ENCODE measurements around the gene ARIH2. TPM values are rescaled to one million over a fixed set of nuclear protein-coding genes. Genes with fewer than 3 reads are reported as not detected.

Gene ARIH2
- total RNA-seq, 1 experiment from 2014 or later: 77.0 TPM

DNA sequence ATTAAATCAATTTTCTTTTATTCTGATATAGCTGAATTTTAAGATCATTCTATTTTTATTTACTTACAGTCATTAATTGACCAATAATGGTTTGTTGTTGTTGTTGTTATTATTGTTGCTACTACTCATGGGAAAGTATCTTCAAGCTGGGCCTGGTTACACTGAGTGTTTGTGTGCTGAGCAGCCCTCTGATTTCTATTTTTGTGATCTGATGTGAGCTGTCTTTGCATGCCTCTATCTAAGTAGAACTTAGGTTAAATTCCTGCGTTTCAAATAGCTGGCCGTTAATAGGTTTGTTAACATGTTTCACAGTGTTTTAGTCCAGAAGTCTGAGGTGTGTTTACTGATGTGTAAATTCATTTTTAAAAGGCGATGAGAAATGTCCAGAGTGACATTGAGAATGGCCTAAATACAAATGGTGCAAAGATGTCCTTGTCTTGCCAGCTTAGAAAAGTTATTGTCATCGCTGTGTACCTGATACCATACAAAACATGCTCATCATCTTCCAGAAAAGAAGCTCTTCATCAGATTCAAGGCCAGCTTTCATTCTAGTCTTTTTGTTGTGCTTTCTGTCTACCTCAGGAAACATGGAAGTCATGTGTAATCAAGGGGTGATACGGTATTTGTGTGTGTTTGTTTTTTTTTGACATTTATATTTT, 15.8 kb downstream of the ARIH2 start:
- no TSS peak for BruUV-seq (replicated peaks)
- H3K27me3 ChIP-seq (ENCODE audit: control insufficient read depth, insufficient read depth, low read length): no peaks in the 10 kb centered on the region
- no peaks in the 10 kb centered on the region; the same call in none of the 2 replicates for H3K4me1 ChIP-seq (ENCODE audit: control insufficient read depth, insufficient read depth, low read length)
- peaks cover 2% of the 10 kb centered on the region for H3K36me3 ChIP-seq (ENCODE audit: control insufficient read depth, insufficient read depth, low read length)
- H3K27ac ChIP-seq (ENCODE audit: low read length): no peak overlapping the region
- DNase-seq (ENCODE audit: low read depth, low spot score) (no peak), ATAC-seq (no peak)
- H3K9me3 ChIP-seq (ENCODE audit: control insufficient read depth, insufficient read depth, low read depth, low read length): no peaks in the 10 kb centered on the region
- in situ Hi-C loops (cut with HindIII; ENCODE audit: low pct_unique_long_range_greater_than_20kb, low sequenced_read_pairs) (no loop called here), intact Hi-C loops (cut with micrococcal nuclease; ENCODE audit: unreplicated experiment) (no loop called here)
- ChIA-PET POLR2A (interaction anchor here (0.6 to 0.7 kb wide), 3 partner anchors 9 to 138 kb away, joined by 3 to 9 read pairs (median 6); no protein-coding TSS in a partner anchor), CTCF (no interaction called here)
- H3K4me3 ChIP-seq (ENCODE audit: low read depth in 2 of 2, low read length in 2 of 2): no peak overlapping the region
- no peak for TF ChIP-seq CTCF (IDR thresholded peaks at IDR 0.05)

- TSS peak; percentile 15 for BruUV-seq (replicated peaks)
Measured at GRCh38 chr3:48935530-48935929, 16.9 kb downstream of the ARIH2 start.

GRCh38 chr3:48938156-48938555, 19.5 kb downstream of the ARIH2 start:
- TF ChIP-seq TCF7L2 (IDR thresholded peaks at IDR 0.05; ENCODE audit: low read depth, low read length): no peak
- no peak for TF ChIP-seq POLR2AphosphoS5 (IDR thresholded peaks at IDR 0.05; ENCODE audit: low read depth, low read length)
- TF ChIP-seq REST (IDR thresholded peaks at IDR 0.05; ENCODE audit: insufficient read depth in 1 of 2, low read depth in 2 of 2, low read length in 1 of 2): no peak
- TF ChIP-seq SIN3A (IDR thresholded peaks at IDR 0.05; ENCODE audit: borderline replicate concordance, insufficient read depth, low read depth, low read length): no peak
- TF ChIP-seq CTCF (IDR thresholded peaks at IDR 0.05): no peak
- intact Hi-C loops (cut with micrococcal nuclease; ENCODE audit: unreplicated experiment) (no loop called here), in situ Hi-C loops (cut with HindIII; ENCODE audit: low pct_unique_long_range_greater_than_20kb, low sequenced_read_pairs) (no loop called here)
- no peaks in the 10 kb centered on the region for H3K27me3 ChIP-seq (ENCODE audit: control insufficient read depth, insufficient read depth, low read length)
- no peaks in the 10 kb centered on the region; the same call in 1 of the 2 replicates for H3K36me3 ChIP-seq (ENCODE audit: control insufficient read depth, insufficient read depth, low read length)
- ATAC-seq: no peak
- TSS peak; percentile 47 for BruUV-seq (replicated peaks)
- H3K27ac ChIP-seq (ENCODE audit: low read length): no peak overlapping the region
- POLR2A ChIA-PET: interaction anchor here (0.6 kb wide), 1 partner anchor 231 kb away, joined by 3 read pairs; no protein-coding TSS in a partner anchor
- CTCF ChIA-PET: no interaction called here
- H3K4me3 ChIP-seq (ENCODE audit: low read depth in 2 of 2, low read length in 2 of 2): no peak overlapping the region
- no peak for DNase-seq (ENCODE audit: low read depth, low spot score)
- H3K9me3 ChIP-seq (ENCODE audit: control insufficient read depth, insufficient read depth, low read depth, low read length): no peaks in the 10 kb centered on the region
- H3K4me1 ChIP-seq (ENCODE audit: control insufficient read depth, insufficient read depth, low read length): no peaks in the 10 kb centered on the region; the same call in 1 of the 2 replicates

More at GRCh38 chr3:48935530-48935929, 16.9 kb downstream of the ARIH2 start:
- intact Hi-C loops (cut with micrococcal nuclease; ENCODE audit: unreplicated experiment): no loop called here
- Histone ChIP-seq H3K9me3 (ENCODE audit: control insufficient read depth, insufficient read depth, low read depth, low read length) (no peaks in the 10 kb centered on the region), H3K27ac (ENCODE audit: low read length) (no peak overlapping the region), H3K4me3 (ENCODE audit: low read depth in 2 of 2, low read length in 2 of 2) (no peak overlapping the region), H3K36me3 (ENCODE audit: control insufficient read depth, insufficient read depth, low read length) (peaks cover 2% of the 10 kb centered on the region), H3K27me3 (ENCODE audit: control insufficient read depth, insufficient read depth, low read length) (no peaks in the 10 kb centered on the region), H3K4me1 (ENCODE audit: control insufficient read depth, insufficient read depth, low read length) (no peaks in the 10 kb centered on the region; the same call in 1 of the 2 replicates)
- DNase-seq (ENCODE audit: low read depth, low spot score) (no peak), ATAC-seq (no peak)
- ChIA-PET CTCF (no interaction called here), POLR2A (no interaction called here)
- in situ Hi-C loops (cut with HindIII; ENCODE audit: low pct_unique_long_range_greater_than_20kb, low sequenced_read_pairs): no loop called here
- no peak for TF ChIP-seq POLR2AphosphoS5 (IDR thresholded peaks at IDR 0.05; ENCODE audit: low read depth, low read length)
